ACC112 (cell line): ENCODE results near the gene RIN2.

ENCODE experiments used
- H2AFZ ChIP-seq: fragments of 200-600 bp; sonication (generic); one replicate; pipeline ENCODE4 v1.6.0; 2017; ENCODE audit warnings: antibody characterized with exemption, low read length; ENCODE audit not compliant: unreplicated experiment
- H3K27ac ChIP-seq: fragments of 200-600 bp; sonication (generic); 2 replicates; pipeline ENCODE4 v1.5.1; 2014; ENCODE audit warnings: low read depth, mild to moderate bottlenecking, antibody characterized with exemption, low read length, moderate library complexity
- H3K27me3 ChIP-seq: fragments of 200-600 bp; sonication (generic); 2 replicates; pipeline ENCODE4 v1.6.1; 2014; ENCODE audit warnings: mild to moderate bottlenecking, antibody characterized with exemption, low read length, moderate library complexity, mixed read lengths; ENCODE audit not compliant: insufficient read depth
- H3K36me3 ChIP-seq: fragments of 200-600 bp; sonication (generic); 2 replicates; pipeline ENCODE4 v1.6.1; 2016; ENCODE audit warnings: mild to moderate bottlenecking, antibody characterized with exemption, low read length, moderate library complexity, mixed read lengths; ENCODE audit not compliant: insufficient read depth
- H3K4me1 ChIP-seq: fragments of 200-600 bp; sonication (generic); one replicate; pipeline ENCODE4 v1.6.1; 2016; ENCODE audit warnings: low read length, mixed read lengths; ENCODE audit not compliant: insufficient read depth, unreplicated experiment, control insufficient read depth
- H3K4me3 ChIP-seq: fragments of 200-600 bp; sonication (generic); 2 replicates; pipeline ENCODE4 v1.5.1; 2014; ENCODE audit warnings: mild to moderate bottlenecking, low read depth, low read length
- H3K79me2 ChIP-seq: fragments of 200-600 bp; sonication (generic); one replicate; pipeline ENCODE4 v1.6.0; 2016; ENCODE audit warnings: low read length; ENCODE audit not compliant: control insufficient read depth, unreplicated experiment, insufficient read depth

RIN2 gene

GRCh38 chr20:19723051-19723450, 35.0 kb upstream of the RIN2 start:
- Histone ChIP-seq H3K27me3 (no peaks in the 10 kb centered on the region), H3K27ac (no peak overlapping the region), H3K4me1 (peaks cover 14% of the 10 kb centered on the region), H3K4me3 (no peak overlapping the region), H3K79me2 (no peaks in the 10 kb centered on the region), H2AFZ (no peak overlapping the region), H3K36me3 (no peaks in the 10 kb centered on the region)

- H3K4me3 ChIP-seq: no peak overlapping the region
- H3K36me3 ChIP-seq: no peaks in the 10 kb centered on the region
- no peaks in the 10 kb centered on the region for H3K79me2 ChIP-seq
- no peak overlapping the region for H3K27ac ChIP-seq
- H3K4me1 ChIP-seq: peaks cover 14% of the 10 kb centered on the region
- no peaks in the 10 kb centered on the region for H3K27me3 ChIP-seq
- no peak overlapping the region for H2AFZ ChIP-seq
Measured at GRCh38 chr20:19723813-19724430, 34.1 kb upstream of the RIN2 start.

GRCh38 chr20:19725373-19725772, 32.7 kb upstream of the RIN2 start:
- Histone ChIP-seq H3K27ac (no peak overlapping the region), H3K27me3 (no peaks in the 10 kb centered on the region), H3K4me1 (peaks cover 14% of the 10 kb centered on the region)

GRCh38 chr20:19725814-19726525, 32.1 kb upstream of the RIN2 start:
- Histone ChIP-seq H3K4me3 (no peak overlapping the region), H2AFZ (no peak overlapping the region), H3K36me3 (no peaks in the 10 kb centered on the region), H3K27ac (no peak overlapping the region), H3K79me2 (no peaks in the 10 kb centered on the region), H3K4me1 (peaks cover 14% of the 10 kb centered on the region), H3K27me3 (no peaks in the 10 kb centered on the region)

More at GRCh38 chr20:19725373-19725772, 32.7 kb upstream of the RIN2 start:
- Histone ChIP-seq H3K79me2 (no peaks in the 10 kb centered on the region), H2AFZ (no peak overlapping the region), H3K4me3 (no peak overlapping the region), H3K36me3 (no peaks in the 10 kb centered on the region)

- Histone ChIP-seq H3K27ac (no peak overlapping the region), H3K27me3 (no peaks in the 10 kb centered on the region), H3K4me3 (no peak overlapping the region), H2AFZ (no peak overlapping the region), H3K36me3 (no peaks in the 10 kb centered on the region), H3K79me2 (no peaks in the 10 kb centered on the region), H3K4me1 (peaks cover 14% of the 10 kb centered on the region)
Measured at GRCh38 chr20:19727251-19727847, 30.7 kb upstream of the RIN2 start.

GRCh38 chr20:19729672-19730071, 28.4 kb upstream of the RIN2 start:
- no peak overlapping the region for H2AFZ ChIP-seq
- no peaks in the 10 kb centered on the region for H3K36me3 ChIP-seq
- H3K27ac ChIP-seq: no peak overlapping the region
- H3K4me3 ChIP-seq: no peak overlapping the region
- H3K4me1 ChIP-seq: peaks cover 16% of the 10 kb centered on the region
- no peaks in the 10 kb centered on the region for H3K79me2 ChIP-seq
- H3K27me3 ChIP-seq: no peaks in the 10 kb centered on the region

GRCh38 chr20:19730706-19731105, 27.4 kb upstream of the RIN2 start:
- H3K4me1 ChIP-seq: peaks cover 22% of the 10 kb centered on the region
- no peaks in the 10 kb centered on the region for H3K27me3 ChIP-seq
- no peak overlapping the region for H2AFZ ChIP-seq
- H3K36me3 ChIP-seq: no peaks in the 10 kb centered on the region
- H3K27ac ChIP-seq: no peak overlapping the region
- H3K79me2 ChIP-seq: no peaks in the 10 kb centered on the region
- H3K4me3 ChIP-seq: no peak overlapping the region

GRCh38 chr20:19734811-19735210, 23.2 kb upstream of the RIN2 start:
- no peaks in the 10 kb centered on the region for H3K79me2 ChIP-seq
- peak overlapping the region; percentile 49 for H2AFZ ChIP-seq
- H3K4me3 ChIP-seq: peak overlapping the region; percentile 20; the same call in 1 of the 2 replicates
- no peaks in the 10 kb centered on the region for H3K36me3 ChIP-seq
- peak overlapping the region; percentile 61 for H3K27ac ChIP-seq
- no peaks in the 10 kb centered on the region for H3K27me3 ChIP-seq
- H3K4me1 ChIP-seq: peaks cover 33% of the 10 kb centered on the region

GRCh38 chr20:19735446-19735845, 22.6 kb upstream of the RIN2 start:
- Histone ChIP-seq H3K4me3 (peak overlapping the region; percentile 41; the same call in 1 of the 2 replicates), H3K27ac (peak overlapping the region; percentile 80), H3K4me1 (peaks cover 33% of the 10 kb centered on the region), H2AFZ (peak overlapping the region; percentile 49), H3K79me2 (no peaks in the 10 kb centered on the region), H3K27me3 (no peaks in the 10 kb centered on the region), H3K36me3 (no peaks in the 10 kb centered on the region)

GRCh38 chr20:19737025-19737424, 21.0 kb upstream of the RIN2 start:
- Histone ChIP-seq H3K4me3 (peak overlapping the region; percentile 41; the same call in 1 of the 2 replicates), H3K4me1 (peaks cover 33% of the 10 kb centered on the region), H3K27me3 (no peaks in the 10 kb centered on the region), H3K27ac (peak overlapping the region; percentile 51), H3K36me3 (no peaks in the 10 kb centered on the region), H2AFZ (peak overlapping the region; percentile 61), H3K79me2 (no peaks in the 10 kb centered on the region)

- no peak overlapping the region for H3K4me3 ChIP-seq
- H3K79me2 ChIP-seq: no peaks in the 10 kb centered on the region
- no peaks in the 10 kb centered on the region for H3K27me3 ChIP-seq
- no peaks in the 10 kb centered on the region for H3K36me3 ChIP-seq
- H2AFZ ChIP-seq: no peak overlapping the region
- H3K27ac ChIP-seq: no peak overlapping the region
- H3K4me1 ChIP-seq: peaks cover 33% of the 10 kb centered on the region
Measured at GRCh38 chr20:19738951-19739350, 19.1 kb upstream of the RIN2 start.
